HepG2 (cell line): ENCODE results near the gene CCL27. TPM values are rescaled to one million over a fixed set of nuclear protein-coding genes. Genes with fewer than 3 reads are reported as not detected.

ENCODE experiments used
- GRHL1 ChIP-seq: sonication (generic); formaldehyde crosslinking; conservative IDR thresholded peaks from 2 replicates; pipeline ENCODE4 v1.8.0; 2022; ENCODE audit warnings: missing genetic modification reagents
- MZF1 ChIP-seq: sonication (generic); formaldehyde crosslinking; IDR thresholded peaks from 2 replicates; pipeline ENCODE4 v1.8.1; 2023; ENCODE audit warnings: mild to moderate bottlenecking, missing genetic modification reagents, borderline replicate concordance
- PREB ChIP-seq: sonication (generic); formaldehyde crosslinking; IDR thresholded peaks from 2 replicates; pipeline ENCODE4 v1.4.0; 2020; ENCODE audit warnings: missing genetic modification reagents
- REXO4 ChIP-seq: sonication (generic); formaldehyde crosslinking; IDR thresholded peaks from 2 replicates; pipeline ENCODE4 v1.8.0; 2022; ENCODE audit warnings: missing genetic modification reagents, mild to moderate bottlenecking, borderline replicate concordance
- ZFP36 ChIP-seq: fragments of 150-350 bp; IDR thresholded peaks from 2 replicates; pipeline ENCODE4 v1.6.1; 2018; ENCODE audit warnings: borderline replicate concordance, low read length, low read depth; ENCODE audit not compliant: partially characterized antibody
- ZFP41 ChIP-seq: sonication (generic); formaldehyde crosslinking; IDR thresholded peaks from 2 replicates; pipeline ENCODE4 v1.4.0; 2020; ENCODE audit warnings: mild to moderate bottlenecking, missing genetic modification reagents, borderline replicate concordance
- ZNF331 ChIP-seq: sonication (generic); formaldehyde crosslinking; IDR thresholded peaks from 2 replicates; pipeline ENCODE4 v1.4.0; 2020; ENCODE audit warnings: missing genetic modification reagents
- ZNF646 ChIP-seq: sonication (generic); formaldehyde crosslinking; IDR thresholded peaks from 2 replicates; pipeline ENCODE4 v1.9.0; 2021; ENCODE audit warnings: mild to moderate bottlenecking, missing genetic modification reagents
- ZNF670 ChIP-seq: sonication (generic); formaldehyde crosslinking; IDR thresholded peaks from 2 replicates; pipeline ENCODE4 v1.8.0; 2022; ENCODE audit warnings: mild to moderate bottlenecking, missing genetic modification reagents, borderline replicate concordance
- ZNF777 ChIP-seq: sonication (generic); formaldehyde crosslinking; IDR thresholded peaks from 2 replicates; pipeline ENCODE4 v1.4.0; 2020; ENCODE audit warnings: missing genetic modification reagents
- polyA plus RNA-seq, 8 experiments: library from polyadenylated mRNA; depleted of rRNA in 3 of 8; stranded (reverse) in 7 of 8; unstranded in 1 of 8; fragments of >200 nt; fragmentation: Illumina TruSeq in 4 of 8; extraction: Trizol in 4 of 8; gene quantifications; 2 replicates each; pipeline versions ENCODE4 v1.2.1 to v1.2.3, GENCODE V29; 2011 to 2016; ENCODE audit warnings: low read depth in 4 of 8, missing spikeins in 1 of 8, mixed read lengths in 1 of 8; ENCODE audit not compliant: insufficient read depth in 1 of 8
- total RNA-seq, 5 experiments: library from RNA; depleted of rRNA; stranded (reverse); fragments of >200 nt; fragmentation: Illumina TruSeq; extraction: Trizol; gene quantifications; 2 replicates each; pipeline ENCODE4 v1.2.3, GENCODE V29; 2016; ENCODE audit warnings: low read depth in 1 of 5
- TF ChIP-seq, protein P1 (sequence below): sonication (generic); formaldehyde crosslinking; IDR thresholded peaks from 2 replicates; pipeline ENCODE4 v1.9.0; 2021; ENCODE audit warnings: missing genetic modification reagents, mild to moderate bottlenecking, borderline replicate concordance
- TF ChIP-seq, protein P2 (sequence below): sonication (generic); formaldehyde crosslinking; IDR thresholded peaks from 2 replicates; pipeline ENCODE4 v1.4.0; 2020; ENCODE audit warnings: missing genetic modification reagents

CCL27 gene
- total and polyA plus RNA-seq, 2 of the 13 experiments (the other 11 are each of a cell fraction or from before 2014, with no cell fraction given): not detected

DNA sequence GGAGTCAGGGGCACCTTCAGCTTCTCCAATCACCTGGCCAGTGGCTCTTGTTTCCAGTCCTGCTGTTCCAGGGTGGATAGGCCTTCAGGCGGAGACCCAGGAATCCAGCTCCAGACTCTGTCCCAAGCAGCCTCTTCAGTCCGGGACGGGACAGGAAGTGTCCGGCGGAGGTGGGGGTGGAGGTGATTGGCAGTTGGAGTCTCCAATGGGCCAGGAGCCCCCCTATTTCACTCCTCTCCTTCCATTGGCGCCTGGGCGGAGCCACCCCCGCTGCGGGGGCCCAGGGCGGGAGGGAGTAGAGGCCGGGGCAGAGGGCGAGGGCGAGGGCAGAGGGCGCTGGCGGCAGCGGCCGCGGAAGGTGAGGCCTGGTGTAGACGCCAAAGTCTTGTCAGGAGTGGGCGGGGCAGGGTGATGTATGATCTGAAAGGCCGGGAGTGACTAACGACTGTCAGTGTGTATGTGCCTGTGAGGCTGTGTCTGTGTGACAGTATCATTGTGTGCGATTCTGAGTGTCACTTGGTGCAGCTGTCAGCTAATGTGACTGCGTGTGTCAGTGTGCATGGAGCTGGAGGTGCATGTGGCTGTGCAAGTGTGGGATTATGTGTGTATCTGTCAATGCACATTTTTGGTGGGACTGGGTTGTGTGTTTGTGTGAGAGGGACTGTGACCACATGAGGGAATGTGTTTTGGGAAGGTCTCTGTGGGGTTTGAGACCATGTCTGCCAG is 10.4 kb downstream of the CCL27 start, which contains the start of gene IL11RA (continued):
- TF ChIP-seq, protein P1, sequence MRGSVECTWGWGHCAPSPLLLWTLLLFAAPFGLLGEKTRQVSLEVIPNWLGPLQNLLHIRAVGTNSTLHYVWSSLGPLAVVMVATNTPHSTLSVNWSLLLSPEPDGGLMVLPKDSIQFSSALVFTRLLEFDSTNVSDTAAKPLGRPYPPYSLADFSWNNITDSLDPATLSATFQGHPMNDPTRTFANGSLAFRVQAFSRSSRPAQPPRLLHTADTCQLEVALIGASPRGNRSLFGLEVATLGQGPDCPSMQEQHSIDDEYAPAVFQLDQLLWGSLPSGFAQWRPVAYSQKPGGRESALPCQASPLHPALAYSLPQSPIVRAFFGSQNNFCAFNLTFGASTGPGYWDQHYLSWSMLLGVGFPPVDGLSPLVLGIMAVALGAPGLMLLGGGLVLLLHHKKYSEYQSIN: no peak
- TF ChIP-seq REXO4 (CRISPR knock-in tag): no peak
- peak; percentile 94 for TF ChIP-seq ZNF646 (CRISPR knock-in tag)
- no peak for TF ChIP-seq ZNF670 (CRISPR knock-in tag)
- TF ChIP-seq ZNF331: peak; percentile 39; the same call in 1 of the 2 replicates
- TF ChIP-seq GRHL1: no peak
- no peak for TF ChIP-seq ZNF777 (CRISPR knock-in tag)
- TF ChIP-seq ZFP41: no peak
- TF ChIP-seq, protein P2, sequence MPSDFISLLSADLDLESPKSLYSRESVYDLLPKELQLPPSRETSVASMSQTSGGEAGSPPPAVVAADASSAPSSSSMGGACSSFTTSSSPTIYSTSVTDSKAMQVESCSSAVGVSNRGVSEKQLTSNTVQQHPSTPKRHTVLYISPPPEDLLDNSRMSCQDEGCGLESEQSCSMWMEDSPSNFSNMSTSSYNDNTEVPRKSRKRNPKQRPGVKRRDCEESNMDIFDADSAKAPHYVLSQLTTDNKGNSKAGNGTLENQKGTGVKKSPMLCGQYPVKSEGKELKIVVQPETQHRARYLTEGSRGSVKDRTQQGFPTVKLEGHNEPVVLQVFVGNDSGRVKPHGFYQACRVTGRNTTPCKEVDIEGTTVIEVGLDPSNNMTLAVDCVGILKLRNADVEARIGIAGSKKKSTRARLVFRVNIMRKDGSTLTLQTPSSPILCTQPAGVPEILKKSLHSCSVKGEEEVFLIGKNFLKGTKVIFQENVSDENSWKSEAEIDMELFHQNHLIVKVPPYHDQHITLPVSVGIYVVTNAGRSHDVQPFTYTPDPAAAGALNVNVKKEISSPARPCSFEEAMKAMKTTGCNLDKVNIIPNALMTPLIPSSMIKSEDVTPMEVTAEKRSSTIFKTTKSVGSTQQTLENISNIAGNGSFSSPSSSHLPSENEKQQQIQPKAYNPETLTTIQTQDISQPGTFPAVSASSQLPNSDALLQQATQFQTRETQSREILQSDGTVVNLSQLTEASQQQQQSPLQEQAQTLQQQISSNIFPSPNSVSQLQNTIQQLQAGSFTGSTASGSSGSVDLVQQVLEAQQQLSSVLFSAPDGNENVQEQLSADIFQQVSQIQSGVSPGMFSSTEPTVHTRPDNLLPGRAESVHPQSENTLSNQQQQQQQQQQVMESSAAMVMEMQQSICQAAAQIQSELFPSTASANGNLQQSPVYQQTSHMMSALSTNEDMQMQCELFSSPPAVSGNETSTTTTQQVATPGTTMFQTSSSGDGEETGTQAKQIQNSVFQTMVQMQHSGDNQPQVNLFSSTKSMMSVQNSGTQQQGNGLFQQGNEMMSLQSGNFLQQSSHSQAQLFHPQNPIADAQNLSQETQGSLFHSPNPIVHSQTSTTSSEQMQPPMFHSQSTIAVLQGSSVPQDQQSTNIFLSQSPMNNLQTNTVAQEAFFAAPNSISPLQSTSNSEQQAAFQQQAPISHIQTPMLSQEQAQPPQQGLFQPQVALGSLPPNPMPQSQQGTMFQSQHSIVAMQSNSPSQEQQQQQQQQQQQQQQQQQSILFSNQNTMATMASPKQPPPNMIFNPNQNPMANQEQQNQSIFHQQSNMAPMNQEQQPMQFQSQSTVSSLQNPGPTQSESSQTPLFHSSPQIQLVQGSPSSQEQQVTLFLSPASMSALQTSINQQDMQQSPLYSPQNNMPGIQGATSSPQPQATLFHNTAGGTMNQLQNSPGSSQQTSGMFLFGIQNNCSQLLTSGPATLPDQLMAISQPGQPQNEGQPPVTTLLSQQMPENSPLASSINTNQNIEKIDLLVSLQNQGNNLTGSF (CRISPR knock-in tag): no peak
- no peak for TF ChIP-seq ZFP36
- no peak for TF ChIP-seq MZF1
- TF ChIP-seq PREB (CRISPR knock-in tag): no peak
